Sigmoid colon (tissue), 4 donors: ENCODE data around the gene TMED6.

Experiments
- EP300 ChIP-seq, 4 donors: sonication (generic); formaldehyde crosslinking; IDR thresholded peaks; one replicate each; pipeline ENCODE4 v1.6.1; 2017; ENCODE audit warnings: antibody characterized with exemption in 4 of 4
- POLR2A ChIP-seq, 2 donors: fragments of 450-650 bp; IDR thresholded peaks; one replicate each; pipeline ENCODE4 v1.6.1; 2016; ENCODE audit warnings: antibody characterized with exemption in 2 of 2, mild to moderate bottlenecking in 2 of 2, moderate library complexity in 2 of 2
- POLR2AphosphoS5 ChIP-seq, 4 donors: sonication (generic); formaldehyde crosslinking; IDR thresholded peaks; one replicate each; pipeline ENCODE4 v1.6.1; 2017; ENCODE audit warnings: antibody characterized with exemption in 4 of 4
- TF ChIP-seq, protein P1 (sequence below), 4 experiments: fragments of 450-650 bp in 3 of 4; fragments of 200-600 bp in 1 of 4; IDR thresholded peaks; one replicate each; pipeline ENCODE4 v1.5.1; 2016 to 2019; ENCODE audit warnings: antibody characterized with exemption in 4 of 4, mild to moderate bottlenecking in 3 of 4, moderate library complexity in 2 of 4

- TF ChIP-seq POLR2AphosphoS5 (IDR thresholded peaks at IDR 0.05) (no peak), POLR2A (IDR thresholded peaks at IDR 0.05) (no peak), EP300 (IDR thresholded peaks at IDR 0.05) (no peak)
- TF ChIP-seq, protein P1, sequence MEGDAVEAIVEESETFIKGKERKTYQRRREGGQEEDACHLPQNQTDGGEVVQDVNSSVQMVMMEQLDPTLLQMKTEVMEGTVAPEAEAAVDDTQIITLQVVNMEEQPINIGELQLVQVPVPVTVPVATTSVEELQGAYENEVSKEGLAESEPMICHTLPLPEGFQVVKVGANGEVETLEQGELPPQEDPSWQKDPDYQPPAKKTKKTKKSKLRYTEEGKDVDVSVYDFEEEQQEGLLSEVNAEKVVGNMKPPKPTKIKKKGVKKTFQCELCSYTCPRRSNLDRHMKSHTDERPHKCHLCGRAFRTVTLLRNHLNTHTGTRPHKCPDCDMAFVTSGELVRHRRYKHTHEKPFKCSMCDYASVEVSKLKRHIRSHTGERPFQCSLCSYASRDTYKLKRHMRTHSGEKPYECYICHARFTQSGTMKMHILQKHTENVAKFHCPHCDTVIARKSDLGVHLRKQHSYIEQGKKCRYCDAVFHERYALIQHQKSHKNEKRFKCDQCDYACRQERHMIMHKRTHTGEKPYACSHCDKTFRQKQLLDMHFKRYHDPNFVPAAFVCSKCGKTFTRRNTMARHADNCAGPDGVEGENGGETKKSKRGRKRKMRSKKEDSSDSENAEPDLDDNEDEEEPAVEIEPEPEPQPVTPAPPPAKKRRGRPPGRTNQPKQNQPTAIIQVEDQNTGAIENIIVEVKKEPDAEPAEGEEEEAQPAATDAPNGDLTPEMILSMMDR (IDR thresholded peaks at IDR 0.05): no peak
These were observed 50.4 kb downstream of the TMED6 start for GRCh38 chr16:69301187-69301586.
